Ishikawa (cell line): ENCODE results near the gene PDK4.
A peak's percentile ranks its signal among the peaks of the same experiment; 100 is the strongest.

Experiments
- CEBPB ChIP-seq: IDR thresholded peaks from 2 replicates; pipeline ENCODE4 v1.6.1; 2012
- CREB1 ChIP-seq: IDR thresholded peaks from 2 replicates; pipeline ENCODE4 v1.6.1; 2012; ENCODE audit warnings: low read depth
- EGR1 ChIP-seq: IDR thresholded peaks from 2 replicates; pipeline ENCODE4 v1.6.1; 2012
- EP300 ChIP-seq: IDR thresholded peaks from 2 replicates; pipeline ENCODE4 v1.6.1; 2012; ENCODE audit warnings: borderline replicate concordance
- FOXM1 ChIP-seq: IDR thresholded peaks from 2 replicates; pipeline ENCODE4 v1.6.1; 2012; ENCODE audit warnings: low read depth, borderline replicate concordance
- MAX ChIP-seq: IDR thresholded peaks from 2 replicates; pipeline ENCODE4 v1.6.1; 2012
- NFIC ChIP-seq: IDR thresholded peaks from 2 replicates; pipeline ENCODE4 v1.6.1; 2012
- RAD21 ChIP-seq: IDR thresholded peaks from 2 replicates; pipeline ENCODE4 v1.6.1; 2012; ENCODE audit warnings: low read depth
- REST ChIP-seq: IDR thresholded peaks from 2 replicates; pipeline ENCODE4 v1.6.1; 2012; ENCODE audit warnings: low read depth, mild to moderate bottlenecking
- TAF1 ChIP-seq: IDR thresholded peaks from 2 replicates; pipeline ENCODE4 v1.6.1; 2012; ENCODE audit warnings: low read depth, mild to moderate bottlenecking
- TCF12 ChIP-seq: IDR thresholded peaks from 2 replicates; pipeline ENCODE4 v1.6.1; 2012; ENCODE audit warnings: low read depth
- TEAD4 ChIP-seq: IDR thresholded peaks from 2 replicates; pipeline ENCODE4 v1.6.1; 2012
- USF1 ChIP-seq: IDR thresholded peaks from 2 replicates; pipeline ENCODE4 v1.6.1; 2012
- YY1 ChIP-seq: IDR thresholded peaks from 2 replicates; pipeline ENCODE4 v1.6.1; 2012; ENCODE audit warnings: low read depth
- ZBTB7A ChIP-seq: IDR thresholded peaks from 2 replicates; pipeline ENCODE4 v1.6.1; 2012; ENCODE audit warnings: low read depth

Gene PDK4

GRCh38 chr7:95545673-95546072 lies 50.6 kb downstream of the PDK4 start:
- no peak for TF ChIP-seq CEBPB
- TF ChIP-seq ZBTB7A, result no peak
- TF ChIP-seq MAX, result no peak
- no peak for TF ChIP-seq USF1
- TF ChIP-seq TAF1, result no peak

- no peak for TF ChIP-seq YY1
- TF ChIP-seq USF1, result no peak
- TF ChIP-seq TAF1, result no peak
- TF ChIP-seq EP300, result no peak
- TF ChIP-seq CEBPB, result no peak
- TF ChIP-seq MAX, result no peak
- peak; percentile 66 for TF ChIP-seq RAD21
Observed at GRCh38 chr7:95545007-95545615, 51.2 kb downstream of the PDK4 start.

DNA sequence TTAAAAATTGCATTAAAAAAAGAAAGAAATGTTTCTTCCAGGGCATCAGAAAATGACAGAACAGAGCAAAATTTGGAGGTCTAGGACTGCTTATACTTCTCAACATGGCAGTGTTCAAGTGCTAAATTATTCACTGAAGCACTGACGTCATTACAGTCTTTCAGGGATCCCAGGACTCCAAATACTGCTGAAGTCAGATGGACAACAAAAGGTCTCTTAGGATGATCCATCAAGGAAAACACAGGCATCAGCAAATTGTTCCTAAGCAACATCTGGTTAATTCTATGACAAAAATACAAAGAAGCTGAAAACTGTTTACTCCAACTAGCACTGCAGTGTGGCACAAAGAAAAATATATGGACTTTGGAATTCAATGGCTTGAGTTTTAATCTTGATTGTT lies 52.1 kb downstream of the PDK4 start:
- TF ChIP-seq ZBTB7A (no peak), REST (no peak), FOXM1 (no peak), USF1 (no peak), CEBPB (no peak), NFIC (no peak), EP300 (no peak), RAD21 (no peak), TEAD4 (no peak), MAX (no peak), EGR1 (no peak), CREB1 (no peak), YY1 (no peak), TAF1 (no peak), TCF12 (no peak)

GRCh38 chr7:95543312-95543711 lies 53.0 kb downstream of the PDK4 start:
- TF ChIP-seq REST (no peak), TAF1 (no peak), CEBPB (no peak), YY1 (no peak), EP300 (no peak)

DNA sequence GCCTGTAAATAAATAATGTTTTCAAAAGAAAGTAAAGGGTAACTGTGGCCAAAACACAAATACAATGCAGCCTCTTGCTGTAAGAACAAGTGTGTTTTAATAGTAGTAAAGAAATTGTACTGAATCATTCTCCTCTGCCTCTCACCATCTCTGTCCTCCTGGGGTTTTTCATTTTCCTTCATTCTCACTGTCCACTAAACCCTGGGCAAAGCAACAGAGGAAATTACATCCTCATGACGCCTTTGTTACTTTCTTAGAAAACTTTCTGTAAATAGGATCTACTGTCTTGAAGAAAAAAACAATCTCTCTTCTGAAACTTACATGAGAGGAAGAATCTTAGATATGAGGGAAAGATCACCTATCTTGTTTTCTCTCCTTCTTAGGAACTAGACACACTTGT lies 56.0 kb downstream of the PDK4 start:
- TF ChIP-seq USF1 (no peak), EP300 (no peak), ZBTB7A (no peak), CEBPB (no peak), REST (no peak), NFIC (no peak), TCF12 (no peak), CREB1 (no peak), MAX (no peak), FOXM1 (no peak), RAD21 (no peak), TAF1 (no peak), EGR1 (no peak), YY1 (no peak), TEAD4 (no peak)
